Measurements from ENCODE around the gene CACNA2D3. TPM values are rescaled to one million over a fixed set of nuclear protein-coding genes. Genes with fewer than 3 reads are reported as not detected.

CACNA2D3 gene
- total RNA-seq, 1 experiment from 2014 or later, result 0.59 TPM

GRCh38 chr3:54783611-54784010 lies 661.3 kb downstream of the CACNA2D3 start:
- H2AFZ ChIP-seq, result no peak overlapping the region
- CTCF ChIA-PET, result no interaction called here
- BruUV-seq (replicated peaks), result no TSS peak
- no peaks in the 10 kb centered on the region for H3F3A ChIP-seq (ENCODE audit: insufficient read depth, low read depth)
- no peaks in the 10 kb centered on the region for H4K20me1 ChIP-seq (ENCODE audit: insufficient read depth)
- DNase-seq, result no peak
- no peak overlapping the region for H3K4me2 ChIP-seq
- H3K9me2 ChIP-seq (ENCODE audit: insufficient read depth), result no peaks in the 10 kb centered on the region
- POLR2A ChIA-PET (ENCODE audit: unreplicated experiment), result no interaction called here
- no peak overlapping the region for H3K4me3 ChIP-seq
- H3K36me3 ChIP-seq (ENCODE audit: low read depth), result no peaks in the 10 kb centered on the region
- no peaks in the 10 kb centered on the region for H3K4me1 ChIP-seq (replicated peaks; ENCODE audit: insufficient read depth)
- no peak for TF ChIP-seq EZH2 (IDR thresholded peaks at IDR 0.05; ENCODE audit: low read depth)
- TF ChIP-seq, protein P1, sequence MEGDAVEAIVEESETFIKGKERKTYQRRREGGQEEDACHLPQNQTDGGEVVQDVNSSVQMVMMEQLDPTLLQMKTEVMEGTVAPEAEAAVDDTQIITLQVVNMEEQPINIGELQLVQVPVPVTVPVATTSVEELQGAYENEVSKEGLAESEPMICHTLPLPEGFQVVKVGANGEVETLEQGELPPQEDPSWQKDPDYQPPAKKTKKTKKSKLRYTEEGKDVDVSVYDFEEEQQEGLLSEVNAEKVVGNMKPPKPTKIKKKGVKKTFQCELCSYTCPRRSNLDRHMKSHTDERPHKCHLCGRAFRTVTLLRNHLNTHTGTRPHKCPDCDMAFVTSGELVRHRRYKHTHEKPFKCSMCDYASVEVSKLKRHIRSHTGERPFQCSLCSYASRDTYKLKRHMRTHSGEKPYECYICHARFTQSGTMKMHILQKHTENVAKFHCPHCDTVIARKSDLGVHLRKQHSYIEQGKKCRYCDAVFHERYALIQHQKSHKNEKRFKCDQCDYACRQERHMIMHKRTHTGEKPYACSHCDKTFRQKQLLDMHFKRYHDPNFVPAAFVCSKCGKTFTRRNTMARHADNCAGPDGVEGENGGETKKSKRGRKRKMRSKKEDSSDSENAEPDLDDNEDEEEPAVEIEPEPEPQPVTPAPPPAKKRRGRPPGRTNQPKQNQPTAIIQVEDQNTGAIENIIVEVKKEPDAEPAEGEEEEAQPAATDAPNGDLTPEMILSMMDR (conservative IDR thresholded peaks at IDR 0.05), result no peak
- H3K9me3 ChIP-seq (ENCODE audit: insufficient read depth, low read depth), result no peaks in the 10 kb centered on the region
- no peak overlapping the region for H3K27ac ChIP-seq
- no peaks in the 10 kb centered on the region; the same call in 1 of the 2 replicates for H3K27me3 ChIP-seq (ENCODE audit: insufficient read depth, low read depth)
- intact Hi-C loops (cut with micrococcal nuclease; ENCODE audit: unreplicated experiment), result no loop called here
- no peaks in the 10 kb centered on the region for H3K79me2 ChIP-seq (ENCODE audit: low read depth)

DNA sequence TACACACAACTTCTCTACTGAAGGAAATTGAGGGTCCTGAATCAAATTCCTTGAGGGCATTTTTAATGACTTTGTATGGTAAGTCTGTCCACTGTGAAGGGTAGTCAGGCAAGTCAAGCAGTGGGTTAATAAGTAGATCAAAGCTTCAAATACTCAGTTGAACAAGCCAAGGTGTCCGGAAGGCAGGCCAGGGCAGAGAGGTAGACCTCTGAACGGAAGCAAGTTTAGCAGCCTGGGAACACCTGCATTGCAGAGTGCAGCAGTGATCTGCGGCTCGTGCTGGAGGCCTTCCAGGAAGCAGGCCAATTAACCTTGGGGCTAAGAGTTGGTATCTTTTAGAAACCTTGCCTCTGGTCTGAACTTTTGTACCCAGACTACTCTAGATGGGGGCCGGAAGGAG lies 661.7 kb downstream of the CACNA2D3 start:
- DNase-seq, result no peak
- Histone ChIP-seq H3K27me3 (ENCODE audit: insufficient read depth, low read depth) (no peaks in the 10 kb centered on the region; the same call in 1 of the 2 replicates), H3K4me1 (replicated peaks; ENCODE audit: insufficient read depth) (no peaks in the 10 kb centered on the region), H3K4me2 (no peak overlapping the region), H4K20me1 (ENCODE audit: insufficient read depth) (no peaks in the 10 kb centered on the region), H2AFZ (no peak overlapping the region), H3K79me2 (ENCODE audit: low read depth) (no peaks in the 10 kb centered on the region), H3K9me2 (ENCODE audit: insufficient read depth) (no peaks in the 10 kb centered on the region), H3K27ac (no peak overlapping the region), H3F3A (ENCODE audit: insufficient read depth, low read depth) (no peaks in the 10 kb centered on the region), H3K36me3 (ENCODE audit: low read depth) (no peaks in the 10 kb centered on the region), H3K9me3 (ENCODE audit: insufficient read depth, low read depth) (no peaks in the 10 kb centered on the region), H3K4me3 (no peak overlapping the region)
- TF ChIP-seq, protein P1 (conservative IDR thresholded peaks at IDR 0.05), result no peak
- TF ChIP-seq EZH2 (IDR thresholded peaks at IDR 0.05; ENCODE audit: low read depth), result no peak
- BruUV-seq (replicated peaks), result no TSS peak
- ChIA-PET POLR2A (ENCODE audit: unreplicated experiment) (interaction anchor here (0.6 kb wide), 1 partner anchor 404 kb away, joined by 8 read pairs; no protein-coding TSS in a partner anchor), CTCF (no interaction called here)
- intact Hi-C loops (cut with micrococcal nuclease; ENCODE audit: unreplicated experiment), result no loop called here

DNA sequence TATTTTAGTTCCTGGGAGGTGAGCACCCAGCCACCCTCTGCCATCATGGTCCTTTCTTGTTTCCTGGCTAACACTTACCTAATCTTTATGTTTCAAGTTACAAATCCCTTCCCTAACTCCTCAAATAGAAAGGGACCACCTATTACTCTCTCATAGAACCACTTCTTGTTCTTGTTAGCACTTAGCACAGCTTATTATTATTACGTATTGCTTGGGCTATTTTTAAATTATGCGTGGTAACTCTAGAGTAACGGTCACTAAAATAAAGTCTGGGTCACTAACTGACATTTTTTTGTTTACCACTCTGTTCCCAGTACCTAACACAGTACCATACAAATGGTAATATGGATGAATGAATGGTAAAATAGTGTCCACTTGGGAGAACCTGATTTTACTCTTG lies 663.6 kb downstream of the CACNA2D3 start:
- Histone ChIP-seq H3K4me2 (no peak overlapping the region), H3K4me1 (replicated peaks; ENCODE audit: insufficient read depth) (no peaks in the 10 kb centered on the region), H3K79me2 (ENCODE audit: low read depth) (no peaks in the 10 kb centered on the region), H3F3A (ENCODE audit: insufficient read depth, low read depth) (no peaks in the 10 kb centered on the region), H3K27ac (no peak overlapping the region), H3K9me2 (ENCODE audit: insufficient read depth) (no peaks in the 10 kb centered on the region), H3K27me3 (ENCODE audit: insufficient read depth, low read depth) (no peaks in the 10 kb centered on the region; the same call in 1 of the 2 replicates), H2AFZ (no peak overlapping the region), H3K4me3 (no peak overlapping the region), H3K9me3 (ENCODE audit: insufficient read depth, low read depth) (no peaks in the 10 kb centered on the region), H3K36me3 (ENCODE audit: low read depth) (no peaks in the 10 kb centered on the region), H4K20me1 (ENCODE audit: insufficient read depth) (no peaks in the 10 kb centered on the region)
- TF ChIP-seq EZH2 (IDR thresholded peaks at IDR 0.05; ENCODE audit: low read depth), result no peak
- TF ChIP-seq, protein P1 (conservative IDR thresholded peaks at IDR 0.05), result no peak
- CTCF ChIA-PET, result no interaction called here
- no TSS peak for BruUV-seq (replicated peaks)
- POLR2A ChIA-PET (ENCODE audit: unreplicated experiment), result no interaction called here
- intact Hi-C loops (cut with micrococcal nuclease; ENCODE audit: unreplicated experiment), result no loop called here
- no peak for DNase-seq

Measured in PC-9 (cell line).